8988T (cell line): Measurements from ENCODE around the gene DST.
A peak's percentile ranks its signal among the peaks of the same experiment; 100 is the strongest.

Experiments
- DNase-seq: peaks from one replicate; pipeline ENCODE4 v3.0.0; 2011

The DST gene

GRCh38 chr6:56642366-56643261 lies at the start of gene DST:
Gene DST, minus strand, starts transcription at chr6:56642889.
- peak; percentile 18 for DNase-seq

DNA sequence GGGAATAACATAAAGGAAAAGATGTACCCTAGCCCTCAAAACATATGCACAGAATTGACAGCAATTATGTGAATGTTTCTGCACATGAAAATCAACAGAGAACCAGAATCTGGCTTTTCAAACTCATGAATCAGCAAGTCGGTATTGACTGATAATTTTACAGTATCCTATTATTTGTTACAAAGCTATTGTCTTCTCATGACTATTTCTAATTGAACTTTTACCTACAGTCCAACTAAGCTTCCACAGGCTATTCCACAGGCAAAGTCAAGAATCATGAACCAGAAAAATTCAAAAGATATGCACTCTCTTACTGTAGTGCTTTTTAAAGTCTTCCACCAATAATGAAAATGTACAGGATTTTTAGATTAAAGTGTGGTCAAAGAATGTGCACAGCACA lies 49.1 kb upstream of the DST start:
- no peak for DNase-seq

GRCh38 chr6:56691286-56691595 lies 48.6 kb upstream of the DST start:
- no peak for DNase-seq

DNA sequence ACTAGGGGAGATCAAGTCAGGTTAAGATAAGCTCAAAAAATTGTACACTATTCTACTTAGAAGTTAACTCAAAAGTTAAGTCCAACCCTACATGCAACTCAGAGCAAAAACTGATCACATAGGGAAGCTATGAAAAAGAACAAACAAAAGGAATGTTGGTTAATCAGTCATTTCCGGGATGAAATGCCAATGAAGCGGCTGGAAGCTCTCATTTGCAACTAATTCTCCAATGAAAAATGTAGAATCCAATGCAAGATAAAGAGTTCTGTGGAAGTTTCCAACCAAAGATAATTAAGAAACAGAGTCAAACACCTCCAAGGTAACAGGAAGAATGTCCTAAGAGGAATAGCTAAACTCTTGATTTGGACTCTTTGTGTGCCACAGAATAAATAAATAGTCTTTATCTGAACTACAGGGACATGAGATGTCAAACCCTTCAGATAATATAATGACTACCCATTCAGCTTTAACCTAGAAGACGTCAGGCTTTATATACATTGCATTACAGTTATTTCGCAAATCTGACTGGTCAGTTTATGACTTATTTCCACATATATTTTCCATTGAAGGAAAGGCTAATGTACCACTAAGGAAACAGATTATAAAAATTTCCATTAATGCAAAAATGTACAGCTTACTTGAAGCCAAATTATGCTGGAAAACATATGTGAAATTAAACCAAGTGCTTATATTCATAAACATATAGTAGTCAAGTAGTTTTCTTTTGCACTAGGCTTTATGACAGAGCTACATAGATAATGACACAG lies 48.0 kb upstream of the DST start:
- DNase-seq = no peak

DNA sequence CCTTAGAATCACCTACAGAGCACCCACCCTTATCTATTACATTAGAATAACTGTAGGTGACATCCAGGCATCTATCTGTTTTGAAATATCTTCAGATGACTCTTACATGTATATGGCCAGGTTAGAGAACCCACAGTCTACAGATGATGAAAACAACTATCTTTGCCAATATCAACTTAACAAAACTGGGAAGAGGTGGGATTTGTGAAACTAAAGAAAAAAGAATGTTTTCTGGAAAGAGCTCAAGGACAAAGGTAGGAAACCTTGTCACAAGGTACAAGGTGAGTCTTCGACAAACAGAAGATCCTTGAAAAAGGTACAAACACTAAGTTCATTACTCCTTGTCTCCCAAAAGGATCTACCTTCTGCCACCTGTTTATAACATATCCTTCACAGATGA lies 47.0 kb upstream of the DST start:
- no peak for DNase-seq

- DNase-seq = no peak
Observed at GRCh38 chr6:56689114-56689513, 46.4 kb upstream of the DST start.

- DNase-seq = no peak
Observed at GRCh38 chr6:56688521-56688920, 45.8 kb upstream of the DST start.

GRCh38 chr6:56687551-56687950 lies 44.9 kb upstream of the DST start:
- DNase-seq = no peak

- DNase-seq = no peak
Observed at GRCh38 chr6:56686429-56686828, 43.7 kb upstream of the DST start.

DNA sequence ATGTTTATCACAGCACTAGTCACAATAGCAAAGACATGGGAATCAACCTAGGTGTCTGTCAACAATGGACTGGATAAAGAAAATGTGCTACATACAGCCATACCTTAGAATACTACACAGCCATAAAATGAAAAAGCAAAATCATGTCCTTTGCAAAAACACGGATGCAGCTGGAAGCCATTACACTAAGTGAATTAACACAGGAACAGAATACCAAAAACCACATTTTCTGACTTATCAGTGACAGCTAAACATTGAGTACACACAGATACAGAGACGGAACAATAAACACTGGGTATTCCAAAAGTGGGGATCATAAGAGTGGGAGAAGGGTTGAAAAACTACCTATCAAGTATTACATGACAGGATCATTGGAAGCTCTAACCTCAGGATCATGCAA lies 43.3 kb upstream of the DST start:
- no peak for DNase-seq

- DNase-seq = no peak
Observed at GRCh38 chr6:56685102-56685733, 42.5 kb upstream of the DST start.

- DNase-seq = no peak
Observed at GRCh38 chr6:56684342-56685101, 41.8 kb upstream of the DST start.

- DNase-seq = no peak
Observed at GRCh38 chr6:56683882-56684281, 41.2 kb upstream of the DST start.

DNA sequence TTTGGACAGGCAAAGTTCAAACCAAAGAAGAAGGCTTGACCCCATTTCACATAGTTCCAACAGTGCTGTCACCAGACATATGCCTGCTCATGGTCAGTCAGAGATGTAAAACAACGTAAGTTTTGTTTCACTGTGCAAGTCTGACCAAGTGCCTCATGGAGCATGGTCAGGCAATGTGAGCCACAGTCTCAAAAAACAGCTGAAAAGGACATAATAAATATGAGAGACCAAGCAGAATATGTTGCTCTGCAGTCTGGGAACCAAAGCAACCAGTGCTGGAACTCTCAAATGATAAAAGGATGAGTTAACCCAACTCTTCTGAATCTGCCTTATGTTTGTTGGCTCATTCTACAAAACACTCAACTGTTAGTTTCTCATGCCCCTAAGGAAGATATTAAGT lies 39.9 kb upstream of the DST start:
- no peak for DNase-seq

DNA sequence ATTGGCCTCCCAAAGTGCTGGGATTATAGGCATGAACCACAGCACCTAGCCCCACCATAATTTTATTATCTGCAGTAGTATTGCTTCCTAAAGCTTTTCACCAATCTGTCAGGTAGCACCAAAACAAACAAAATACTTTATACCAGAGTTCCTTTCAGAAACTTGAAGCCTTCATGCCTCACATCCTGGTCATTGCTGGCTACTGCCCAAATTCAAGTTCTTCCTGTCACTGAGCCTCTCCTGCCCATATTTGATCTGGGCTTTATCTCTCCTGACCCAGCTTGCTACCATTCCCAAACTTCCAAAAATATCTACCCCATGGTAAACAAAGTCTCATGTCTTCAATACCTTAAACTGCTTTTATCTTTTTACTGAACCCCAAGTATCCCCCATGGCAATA lies 34.9 kb upstream of the DST start:
- DNase-seq = no peak

DNA sequence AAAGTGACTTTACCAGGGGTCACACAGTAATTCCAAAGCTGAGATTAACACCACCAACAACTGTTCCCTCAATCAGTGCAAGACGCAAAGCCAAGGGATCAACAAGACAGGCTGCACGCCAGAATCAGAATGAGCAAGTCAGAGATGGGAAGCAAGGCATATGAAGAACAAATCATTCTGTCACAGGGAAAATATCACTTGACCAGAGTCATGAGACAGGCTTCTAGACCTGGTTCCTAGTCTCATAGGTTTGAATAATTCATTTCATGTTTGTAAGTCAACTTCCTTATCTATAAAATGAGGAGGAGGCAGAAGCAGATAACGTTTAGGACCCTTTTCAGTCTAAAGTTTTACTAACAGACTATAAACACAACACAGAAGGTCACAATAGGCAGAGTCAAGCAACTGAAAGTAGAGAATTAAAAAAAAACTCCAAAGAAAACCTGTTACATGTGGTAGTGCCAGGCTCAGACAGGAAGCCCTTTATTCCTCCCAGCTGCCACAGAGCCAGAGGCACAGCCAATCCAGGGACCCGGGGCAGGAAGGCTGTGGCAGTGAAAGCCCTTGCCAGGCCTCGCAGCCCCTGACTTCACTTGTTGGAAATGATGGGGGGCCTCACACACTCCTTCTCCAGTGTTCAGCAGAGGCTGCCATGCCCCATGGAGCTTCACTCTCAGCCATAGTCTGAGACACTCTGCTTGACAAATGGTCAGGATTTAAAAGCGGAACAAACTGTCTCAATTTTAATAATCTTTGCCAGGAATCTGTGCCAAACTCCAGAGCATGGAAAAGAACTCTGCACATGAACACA lies 29.2 kb upstream of the DST start:
- DNase-seq = no peak

DNA sequence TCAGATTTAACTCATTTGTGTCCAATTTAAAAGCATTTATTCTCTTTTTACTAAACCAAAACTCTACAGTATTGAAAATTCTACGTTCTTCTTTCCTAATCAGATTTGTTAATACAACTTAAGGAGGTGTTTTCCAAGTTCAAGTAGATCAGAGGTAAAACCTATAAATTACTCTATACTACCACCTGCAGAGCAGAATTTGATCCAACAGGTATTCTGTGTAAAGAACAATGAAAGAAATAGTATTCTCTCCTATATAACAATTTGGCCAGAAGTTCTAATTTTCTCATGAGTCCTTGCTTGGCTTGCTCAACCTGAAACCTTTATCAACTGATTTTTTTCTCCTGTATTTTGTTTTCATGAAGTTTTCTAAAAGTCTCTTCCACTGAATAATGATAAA lies 28.5 kb upstream of the DST start:
- DNase-seq = no peak

DNA sequence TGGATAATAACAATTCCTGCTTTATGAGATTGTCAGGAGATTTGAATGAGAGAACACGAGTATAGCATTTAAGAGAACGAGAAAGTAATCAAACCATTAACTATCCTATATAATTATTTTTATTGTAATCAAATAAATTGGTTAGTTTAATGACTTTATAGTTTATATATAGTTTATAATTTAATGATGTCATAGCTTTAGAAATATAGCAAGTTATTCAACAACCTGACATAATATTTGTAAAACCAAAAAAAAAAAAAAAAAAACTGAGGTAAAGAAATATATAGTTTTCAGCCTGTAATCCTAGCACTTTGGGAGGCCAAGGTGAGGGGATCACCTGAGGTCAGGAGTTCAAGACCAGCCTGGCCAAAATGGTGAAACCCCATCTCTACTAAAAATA lies 26.4 kb upstream of the DST start:
- DNase-seq = no peak

GRCh38 chr6:56668158-56668557 lies 25.5 kb upstream of the DST start:
- no peak for DNase-seq

DNA sequence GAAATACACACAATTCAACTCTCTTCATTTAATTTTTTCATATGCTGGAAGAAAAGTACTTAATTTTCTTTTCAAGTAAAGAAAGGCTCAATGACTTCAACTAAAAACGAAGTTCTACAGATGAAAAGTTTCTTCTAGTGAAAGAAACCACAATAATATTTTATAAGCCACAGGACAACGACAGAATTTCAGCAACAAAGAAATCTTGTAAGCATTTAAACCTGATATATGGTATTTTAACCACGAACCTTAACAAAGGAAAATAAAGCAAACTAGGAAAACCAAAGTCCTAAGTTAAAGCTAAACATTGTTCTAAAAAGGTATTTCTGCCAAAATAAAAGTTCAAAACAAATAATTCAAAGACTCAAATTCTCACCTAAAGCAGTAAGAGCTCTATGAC lies 24.6 kb upstream of the DST start:
- DNase-seq = no peak

DNA sequence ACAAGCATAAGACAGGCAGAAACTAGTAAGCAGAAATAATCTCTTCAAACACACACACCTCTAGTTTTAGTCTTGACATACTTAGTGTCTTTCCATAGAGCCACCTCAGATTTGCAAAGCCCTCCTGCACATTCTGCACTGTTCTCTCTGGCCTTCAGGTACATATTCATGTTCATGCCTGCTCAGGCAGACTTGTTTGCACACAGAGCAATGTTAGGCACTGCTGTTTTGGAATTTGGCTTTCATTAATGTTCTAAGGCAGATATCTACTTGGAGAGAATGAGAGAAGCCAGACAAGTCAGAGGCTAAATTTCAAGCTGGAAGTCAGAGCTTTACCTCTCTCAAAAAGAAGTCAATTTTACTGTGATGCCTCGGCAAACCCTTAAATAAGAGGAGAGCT lies 21.3 kb upstream of the DST start:
- no peak for DNase-seq

- DNase-seq = no peak
Observed at GRCh38 chr6:56663344-56663743, 20.7 kb upstream of the DST start.
